GM21528 (cell line): ENCODE measurements around the gene MFSD12.
"Not testable (repeated sequence)": the region's sequence is repeated elsewhere in the genome, so short reads cannot be mapped to it uniquely, and the experiment has no call there.

ENCODE experiments used
- ATAC-seq: cut with Tn5 transposase; IDR thresholded peaks from one replicate; pipeline ENCODE4 v1.9.1; 2021; ENCODE audit warnings: mild to moderate bottlenecking, moderate library complexity; ENCODE audit not compliant: unreplicated experiment, low FRiP score

The MFSD12 gene

GRCh38 chr19:3538965-3539755 is 18.2 kb downstream of the MFSD12 start, which contains the start of gene TEKTIP1:
Gene TEKTIP1 (plus strand): TSS chr19:3539174. CDS start chr19:3539178, 4 bp downstream.
- no peak for ATAC-seq

GRCh38 chr19:3538258-3538929 is 19.0 kb downstream of the MFSD12 start:
- ATAC-seq: no peak

DNA sequence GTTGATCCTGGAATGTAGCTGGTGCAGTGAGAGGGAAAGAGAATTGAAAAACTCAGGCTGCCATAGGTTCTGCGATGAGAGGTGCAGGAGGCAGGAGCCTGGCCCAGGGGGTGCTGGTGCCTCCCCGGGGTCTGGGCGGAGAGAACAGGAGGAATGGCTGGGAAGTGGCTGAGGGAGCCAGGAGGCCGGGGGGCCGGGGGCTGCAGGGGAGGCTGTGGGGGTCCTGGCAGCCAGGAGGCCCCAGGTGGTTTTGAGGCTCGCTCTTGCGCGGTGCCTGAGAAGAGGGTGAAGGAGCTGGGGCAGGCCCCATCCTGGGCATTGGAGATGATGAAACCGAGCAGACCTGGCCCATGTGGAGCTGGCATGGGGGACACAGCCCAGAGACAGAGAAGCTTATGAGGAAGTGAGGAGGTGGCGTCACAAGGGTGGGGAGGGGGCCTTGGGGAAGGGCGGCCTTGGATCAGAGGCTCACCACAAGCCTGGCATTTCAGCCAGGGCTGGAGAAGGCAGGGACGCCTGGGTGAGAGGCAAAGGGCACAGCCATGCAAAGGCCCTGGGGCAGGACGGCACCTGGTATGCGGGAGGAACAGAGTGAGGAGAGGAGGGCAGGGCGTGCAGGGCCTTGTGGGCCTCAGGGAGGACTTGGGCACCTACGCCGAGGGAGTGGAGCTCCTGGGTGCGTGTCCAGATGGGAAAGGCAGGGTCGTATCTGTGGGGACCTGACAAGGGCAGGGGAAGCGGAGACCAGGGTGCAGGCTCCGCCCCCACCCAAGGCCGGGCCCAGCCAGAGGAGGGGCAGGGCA is 19.7 kb downstream of the MFSD12 start:
- no peak for ATAC-seq

DNA sequence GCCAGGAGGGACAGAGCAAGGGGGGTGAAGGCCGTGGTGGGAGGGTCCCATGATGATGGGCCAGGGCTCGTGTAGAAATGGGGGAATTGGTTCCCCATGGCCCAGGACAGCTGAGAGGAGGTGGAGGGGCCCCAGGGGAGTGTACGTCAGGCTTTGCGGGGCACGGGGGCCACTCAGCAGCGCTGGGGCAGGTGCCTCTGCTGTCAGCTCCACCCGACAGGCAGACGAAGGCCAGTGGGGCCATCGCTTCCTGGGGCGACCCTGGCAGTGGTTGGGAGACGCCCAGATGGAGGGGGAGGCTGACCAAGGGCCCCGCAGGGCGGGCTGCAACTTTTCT is 20.3 kb downstream of the MFSD12 start:
- ATAC-seq: no peak

DNA sequence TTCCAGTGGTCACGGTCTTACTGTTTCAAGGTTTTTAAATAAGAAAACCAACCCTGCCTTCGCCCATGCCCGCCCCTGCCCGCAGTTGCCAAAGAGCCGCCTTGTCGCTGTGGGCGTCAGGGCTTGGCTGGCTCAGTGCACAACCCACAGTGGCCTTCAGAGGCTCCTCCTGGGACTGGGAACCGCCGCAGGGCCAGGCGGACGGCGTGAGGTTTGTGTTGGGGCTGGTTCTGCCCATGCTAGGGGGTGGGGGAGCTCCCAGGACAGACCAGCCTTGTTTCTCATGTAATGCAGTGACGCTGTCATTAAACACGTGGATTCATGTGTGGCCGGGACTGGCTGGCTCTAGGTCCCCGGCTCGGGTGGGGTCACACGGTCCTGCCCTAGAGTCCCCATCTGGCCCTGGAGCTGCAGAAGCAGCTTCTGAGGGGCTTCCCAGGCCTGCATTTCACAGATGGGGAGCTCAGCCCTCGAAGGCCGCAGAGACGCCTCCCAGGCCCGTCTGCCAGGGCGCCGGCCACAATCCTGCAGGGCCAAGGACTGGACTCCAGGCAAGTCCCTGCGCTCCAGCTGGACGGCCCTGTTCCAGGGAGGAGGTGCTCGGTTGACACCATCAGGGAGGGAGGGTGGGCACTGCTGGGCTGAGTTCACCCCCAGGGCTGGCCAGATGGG is 20.8 kb downstream of the MFSD12 start:
- no peak for ATAC-seq

GRCh38 chr19:3535981-3536380 is 21.4 kb downstream of the MFSD12 start:
- ATAC-seq: no peak

GRCh38 chr19:3535563-3535965 is 21.8 kb downstream of the MFSD12 start:
- no peak for ATAC-seq

- ATAC-seq: no peak
These were observed 22.2 kb downstream of the MFSD12 start for GRCh38 chr19:3535235-3535535.

GRCh38 chr19:3534375-3535234 is 22.8 kb downstream of the MFSD12 start:
- ATAC-seq: no peak

GRCh38 chr19:3533563-3534216 is 23.7 kb downstream of the MFSD12 start:
- ATAC-seq: no peak

DNA sequence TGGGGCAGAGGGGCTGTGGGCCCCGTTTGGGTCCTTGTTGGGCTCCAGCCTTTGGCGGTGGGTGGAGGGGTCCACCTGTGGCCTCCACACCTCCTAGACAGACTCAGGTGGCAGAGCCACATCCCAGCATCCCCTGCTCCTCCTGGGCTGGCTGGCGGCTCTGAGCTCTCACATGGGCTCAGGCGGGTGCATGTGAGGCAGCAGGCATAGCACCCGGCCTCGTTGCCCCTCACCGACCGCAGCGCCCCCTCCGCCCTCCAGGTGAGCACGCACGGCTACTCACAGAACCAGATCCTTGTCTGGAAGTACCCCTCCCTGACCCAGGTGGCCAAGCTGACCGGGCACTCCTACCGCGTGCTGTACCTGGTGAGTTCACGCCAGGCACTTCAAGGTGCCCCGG is 24.4 kb downstream of the MFSD12 start:
- ATAC-seq: no peak

DNA sequence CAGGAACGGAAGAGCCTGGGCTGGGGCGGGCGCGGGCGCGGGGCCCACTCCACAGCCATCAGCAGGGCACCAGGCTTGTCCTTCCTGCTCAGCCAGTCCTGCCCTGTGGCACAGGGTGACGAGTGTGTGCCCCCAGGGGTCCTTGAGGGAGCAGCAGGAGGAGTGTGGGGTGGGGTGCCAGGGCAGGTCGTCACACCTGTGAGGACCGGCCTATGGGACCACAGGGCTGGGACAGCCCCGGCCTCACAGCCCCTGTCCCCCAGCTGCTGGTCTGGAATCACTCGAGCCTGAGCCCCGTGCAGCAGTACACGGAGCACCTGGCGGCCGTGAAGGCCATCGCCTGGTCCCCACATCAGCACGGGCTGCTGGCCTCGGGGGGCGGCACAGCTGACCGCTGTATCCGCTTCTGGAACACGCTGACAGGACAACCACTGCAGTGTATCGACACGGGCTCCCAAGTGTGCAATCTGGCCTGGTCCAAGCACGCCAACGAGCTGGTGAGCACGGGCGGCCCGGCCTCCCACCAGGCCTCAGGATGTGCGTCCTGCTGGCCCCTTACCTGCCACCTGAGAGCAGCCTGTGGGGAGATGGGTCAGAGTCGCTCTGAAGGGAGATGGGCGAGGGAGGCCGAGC is 25.1 kb downstream of the MFSD12 start:
- no peak for ATAC-seq

DNA sequence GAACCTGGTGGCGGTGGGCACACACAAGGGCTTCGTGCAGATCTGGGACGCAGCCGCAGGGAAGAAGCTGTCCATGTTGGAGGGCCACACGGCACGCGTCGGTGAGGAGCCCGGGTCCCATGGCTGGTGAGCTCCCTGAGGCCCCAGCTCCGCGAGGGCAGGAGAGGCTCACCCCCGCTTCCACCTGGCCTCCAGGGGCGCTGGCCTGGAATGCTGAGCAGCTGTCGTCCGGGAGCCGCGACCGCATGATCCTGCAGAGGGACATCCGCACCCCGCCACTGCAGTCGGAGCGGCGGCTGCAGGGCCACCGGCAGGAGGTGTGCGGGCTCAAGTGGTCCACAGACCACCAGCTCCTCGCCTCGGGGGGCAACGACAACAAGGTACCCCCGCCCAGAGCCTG is 25.7 kb downstream of the MFSD12 start:
- ATAC-seq: no peak

DNA sequence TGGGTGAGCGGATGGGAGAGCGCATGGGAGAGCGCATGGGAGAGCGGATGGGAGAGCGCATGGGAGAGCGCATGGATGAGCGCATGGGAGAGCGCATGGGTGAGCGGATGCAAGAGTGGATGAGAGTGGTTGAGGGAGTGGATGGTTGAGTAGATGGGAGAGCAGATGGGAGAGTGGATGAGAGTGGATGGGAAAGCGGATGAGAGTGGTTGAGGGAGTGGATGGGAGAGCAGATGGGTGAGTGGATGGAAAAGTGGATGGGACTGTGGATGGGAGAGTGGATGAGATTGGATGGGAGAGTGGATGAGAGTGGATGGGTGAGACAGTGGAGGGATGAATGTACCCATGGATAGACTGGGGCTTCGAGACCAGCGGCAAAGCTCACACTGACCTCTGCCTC is 27.0 kb downstream of the MFSD12 start:
- ATAC-seq: no peak

DNA sequence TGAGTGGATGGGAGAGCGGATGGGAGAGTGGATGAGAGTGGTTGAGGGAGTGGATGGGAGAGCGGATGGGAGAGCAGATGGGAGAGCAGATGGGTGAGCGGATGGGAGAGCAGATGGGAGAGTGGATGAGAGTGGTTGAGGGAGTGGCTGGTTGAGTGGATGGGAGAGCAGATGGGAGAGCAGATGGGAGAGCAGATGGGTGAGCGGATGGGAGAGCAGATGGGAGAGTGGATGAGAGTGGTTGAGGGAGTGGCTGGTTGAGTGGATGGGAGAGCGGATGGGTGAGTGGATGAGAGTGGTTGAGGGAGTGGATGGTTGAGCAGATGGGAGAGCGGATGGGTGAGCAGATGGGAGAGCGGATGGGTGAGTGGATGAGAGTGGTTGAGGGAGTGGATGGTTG is 28.1 kb downstream of the MFSD12 start:
- ATAC-seq: not testable (repeated sequence)

DNA sequence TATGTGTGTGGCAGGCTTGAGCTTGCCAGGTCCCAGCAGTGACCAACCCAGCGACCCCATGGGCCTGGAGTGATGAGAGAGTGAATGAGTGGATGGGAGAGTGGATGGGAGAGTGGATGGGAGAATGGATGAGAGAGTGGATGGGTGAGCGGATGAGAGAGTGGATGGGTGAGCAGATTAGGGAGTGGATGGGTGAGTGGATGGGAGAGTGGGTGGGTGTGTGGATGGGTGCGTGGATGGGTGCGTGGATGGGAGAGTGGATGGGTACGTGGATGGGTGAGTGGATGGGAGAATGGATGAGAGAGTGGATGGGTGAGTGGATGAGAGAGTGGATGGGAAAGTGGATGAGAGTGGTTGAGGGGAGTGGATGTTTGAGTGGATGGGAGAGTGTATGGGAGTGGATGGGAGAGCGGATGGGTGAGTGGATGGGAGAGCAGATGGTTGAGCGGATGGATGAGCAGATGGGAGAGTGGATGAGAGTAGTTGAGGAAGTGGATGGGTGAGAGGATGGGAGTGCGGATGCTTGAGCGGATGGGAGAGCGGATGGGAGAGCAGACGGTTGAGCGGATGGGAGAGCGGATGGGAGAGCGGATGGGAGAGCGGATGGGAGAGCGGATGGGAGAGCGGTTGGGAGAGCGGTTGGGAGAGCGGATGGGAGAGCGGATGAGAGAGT is 28.7 kb downstream of the MFSD12 start:
- no peak for ATAC-seq

- no peak for ATAC-seq
These were observed 29.3 kb downstream of the MFSD12 start for GRCh38 chr19:3528080-3528479.

- no peak for ATAC-seq
These were observed 30.0 kb downstream of the MFSD12 start for GRCh38 chr19:3527238-3527910.
